GM12892 (cell line): Measurements from ENCODE around the gene TMEM184C.

ENCODE experiments used
- POLR2A ChIP-seq: IDR thresholded peaks from 2 replicates; pipeline ENCODE4 v1.6.1; 2011; ENCODE audit warnings: low read depth, low read length, control low read depth
- POLR2AphosphoS5 ChIP-seq: IDR thresholded peaks from 2 replicates; pipeline ENCODE4 v1.6.1; 2011; ENCODE audit warnings: low read depth, low read length, control low read depth
- TAF1 ChIP-seq: IDR thresholded peaks from 2 replicates; pipeline ENCODE4 v1.6.1; 2011; ENCODE audit warnings: low read depth, mild to moderate bottlenecking, control low read depth, low read length, borderline replicate concordance

DNA sequence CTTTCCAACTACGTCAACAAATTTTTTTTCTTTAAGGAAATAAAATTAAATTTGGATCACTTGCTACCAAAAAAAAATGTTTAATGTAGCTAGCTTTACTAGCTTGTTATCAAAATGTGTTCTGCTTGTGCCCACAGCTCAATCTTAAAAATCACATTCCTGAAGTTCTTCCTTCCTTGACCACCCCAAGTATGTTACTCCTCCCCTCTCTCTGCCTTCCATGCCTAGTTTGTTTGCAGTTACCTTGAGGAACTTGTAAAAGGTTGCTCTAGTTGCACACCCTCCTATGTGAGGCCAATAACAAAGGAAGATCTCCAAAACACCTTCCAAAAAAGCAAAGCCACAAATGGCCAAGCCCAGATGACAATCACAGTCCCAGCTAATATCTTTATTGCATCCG, 19.6 kb upstream of the TMEM184C start:
- TF ChIP-seq TAF1 (no peak), POLR2AphosphoS5 (no peak), POLR2A (no peak)
